H9 (cell line): ENCODE results near the gene PAXX. TPM values are rescaled to one million over a fixed set of nuclear protein-coding genes. Genes with fewer than 3 reads are reported as not detected.

Experiments used
- DNase-seq: peaks from one replicate; pipeline ENCODE4 v3.0.0-alpha.2; 2017
- H2AFZ ChIP-seq: one replicate; pipeline ENCODE4 v1.6.1; 2013; ENCODE audit warnings: mild to moderate bottlenecking, low read length, control low read depth, moderate library complexity
- H2AK5ac ChIP-seq: 2 replicates; pipeline ENCODE4 v1.6.1; 2013; ENCODE audit warnings: low read length, control low read depth, mixed read lengths; ENCODE audit not compliant: insufficient read length
- H2BK120ac ChIP-seq: one replicate; pipeline ENCODE4 v1.6.1; 2013; ENCODE audit warnings: low read depth, mild to moderate bottlenecking, low read length, control low read depth, inconsistent platforms; ENCODE audit not compliant: poor library complexity, severe bottlenecking
- H2BK12ac ChIP-seq: 2 replicates; pipeline ENCODE4 v1.6.1; 2013; ENCODE audit warnings: low read length, control low read depth, mixed read lengths, low read depth; ENCODE audit not compliant: insufficient read length
- H2BK15ac ChIP-seq: 2 replicates; pipeline ENCODE4 v1.6.1; 2013; ENCODE audit warnings: low read depth, low read length, control low read depth
- H2BK20ac ChIP-seq: one replicate; pipeline ENCODE4 v1.6.1; 2013; ENCODE audit warnings: low read depth, mild to moderate bottlenecking, low read length, control low read depth, inconsistent platforms; ENCODE audit not compliant: poor library complexity, severe bottlenecking
- H2BK5ac ChIP-seq: 2 replicates; pipeline ENCODE4 v1.6.1; 2013; ENCODE audit warnings: low read length, control low read depth, mixed read lengths; ENCODE audit not compliant: insufficient read length
- H3K14ac ChIP-seq: 2 replicates; pipeline ENCODE4 v1.6.1; 2013; ENCODE audit warnings: low read length, control low read depth; ENCODE audit not compliant: insufficient read depth
- H3K18ac ChIP-seq: 2 replicates; pipeline ENCODE4 v1.6.1; 2013; ENCODE audit warnings: low read depth, mild to moderate bottlenecking, mixed read lengths, low read length, control low read depth; ENCODE audit not compliant: insufficient read length
- H3K23ac ChIP-seq: 2 replicates; pipeline ENCODE4 v1.6.1; 2013; ENCODE audit warnings: low read length, control low read depth, mixed read lengths, low read depth; ENCODE audit not compliant: insufficient read length
- H3K23me2 ChIP-seq: 2 replicates; pipeline ENCODE4 v1.6.1; 2013; ENCODE audit warnings: low read depth, mild to moderate bottlenecking, mixed read lengths, low read length, control low read depth; ENCODE audit not compliant: insufficient read length, poor library complexity, severe bottlenecking
- H3K27ac ChIP-seq: 2 replicates; pipeline ENCODE4 v1.5.1; 2013; ENCODE audit warnings: low read length, control low read depth, mixed read lengths, low read depth; ENCODE audit not compliant: insufficient read length
- H3K27me3 ChIP-seq: 2 replicates; pipeline ENCODE4 v1.6.1; 2013; ENCODE audit warnings: low read length, control low read depth, inconsistent platforms; ENCODE audit not compliant: insufficient read depth
- H3K4ac ChIP-seq: 2 replicates; pipeline ENCODE4 v1.6.1; 2013; ENCODE audit warnings: low read depth, mild to moderate bottlenecking, control low read depth, inconsistent platforms, low read length, moderate library complexity
- H3K4me1 ChIP-seq: 2 replicates; pipeline ENCODE4 v1.6.1; 2013; ENCODE audit warnings: low read length, control low read depth, inconsistent platforms; ENCODE audit not compliant: insufficient read depth
- H3K4me2 ChIP-seq: 2 replicates; pipeline ENCODE4 v1.6.1; 2013; ENCODE audit warnings: low read length, control low read depth, mixed read lengths; ENCODE audit not compliant: insufficient read length, insufficient read depth
- H3K56ac ChIP-seq: 2 replicates; pipeline ENCODE4 v1.6.1; 2013; ENCODE audit warnings: low read depth, mild to moderate bottlenecking, mixed read lengths, low read length, control low read depth; ENCODE audit not compliant: insufficient read length
- H3K79me1 ChIP-seq: 2 replicates; pipeline ENCODE4 v1.6.1; 2013; ENCODE audit warnings: low read depth, mild to moderate bottlenecking, moderate library complexity, low read length, control low read depth, inconsistent platforms; ENCODE audit not compliant: insufficient read depth, poor library complexity, severe bottlenecking
- H3K79me2 ChIP-seq: 2 replicates; pipeline ENCODE4 v1.6.1; 2013; ENCODE audit warnings: low read length, control low read depth, inconsistent platforms; ENCODE audit not compliant: insufficient read depth
- H3K9ac ChIP-seq: 2 replicates; pipeline ENCODE4 v1.6.1; 2013; ENCODE audit warnings: low read length, control low read depth, mixed read lengths; ENCODE audit not compliant: insufficient read length; ENCODE audit errors: extremely low read depth
- H3K9me3 ChIP-seq: one replicate; pipeline ENCODE4 v1.6.1; 2013; ENCODE audit warnings: low read depth, low read length, inconsistent platforms; ENCODE audit not compliant: control insufficient read depth
- H3T11ph ChIP-seq: one replicate; pipeline ENCODE4 v1.6.1; 2013; ENCODE audit warnings: mild to moderate bottlenecking, low read length, control low read depth, inconsistent platforms
- H4K20me1 ChIP-seq: one replicate; pipeline ENCODE4 v1.6.1; 2013; ENCODE audit not compliant: control insufficient read depth, insufficient read length, insufficient read depth
- H4K5ac ChIP-seq: 2 replicates; pipeline ENCODE4 v1.6.1; 2013; ENCODE audit warnings: low read depth, mild to moderate bottlenecking, mixed read lengths, low read length, control low read depth; ENCODE audit not compliant: insufficient read length
- H4K8ac ChIP-seq: replicated peaks from 2 replicates; pipeline ENCODE4 v1.6.1; 2013; ENCODE audit warnings: low read length, control low read depth, mixed read lengths, low read depth; ENCODE audit not compliant: insufficient read length
- H4K91ac ChIP-seq: 2 replicates; pipeline ENCODE4 v1.6.1; 2013; ENCODE audit warnings: low read depth, mild to moderate bottlenecking, moderate library complexity, mixed read lengths, low read length, control low read depth; ENCODE audit not compliant: insufficient read length
- H3K27ac Mint-ChIP-seq, 3 experiments: 2 replicates in 2 of 3; 3 replicates in 1 of 3; pipeline ENCODE4 v1.8.0; 2020 to 2021; ENCODE audit warnings: mixed read lengths in 3 of 3, mild to moderate bottlenecking in 1 of 3, moderate library complexity in 1 of 3
- H3K27me3 Mint-ChIP-seq: 2 replicates; pipeline ENCODE4 v1.8.0; 2021; ENCODE audit warnings: low read depth, mild to moderate bottlenecking, moderate library complexity, mixed read lengths
- H3K36me3 Mint-ChIP-seq, 3 experiments: 2 replicates in 2 of 3; 3 replicates in 1 of 3; pipeline ENCODE4 v1.8.0; 2020 to 2021; ENCODE audit warnings: low read depth in 3 of 3, mixed read lengths in 3 of 3; ENCODE audit not compliant: insufficient read depth in 1 of 3
- H3K4me1 Mint-ChIP-seq, 2 experiments: 2 replicates each; pipeline ENCODE4 v1.8.0; 2020; ENCODE audit warnings: mixed read lengths in 2 of 2
- H3K4me3 Mint-ChIP-seq, 2 experiments: 2 replicates in 1 of 2; 3 replicates in 1 of 2; pipeline ENCODE4 v1.8.0; 2020 to 2021; ENCODE audit warnings: mild to moderate bottlenecking in 2 of 2, mixed read lengths in 2 of 2, moderate library complexity in 1 of 2
- H3K9me3 Mint-ChIP-seq, 2 experiments: 2 replicates in 1 of 2; 3 replicates in 1 of 2; pipeline ENCODE4 v1.8.0; 2020; ENCODE audit warnings: mild to moderate bottlenecking in 2 of 2, mixed read lengths in 2 of 2, moderate library complexity in 1 of 2
- WGBS: extraction: QIAGEN DNeasy Blood & Tissue Kit; methylation state at CpG from one replicate; pipeline ENCODE4 v1.1.7; 2013; ENCODE audit warnings: missing lambda C conversion rate, low lambda C conversion rate, mixed read lengths; ENCODE audit not compliant: insufficient read length; ENCODE audit errors: extremely low coverage; 5-methylcytosine and 5-hydroxymethylcytosine counted together
- total RNA-seq: library from RNA; stranded (reverse); gene quantifications from 2 replicates; pipeline ENCODE4 v1.2.1, GENCODE V29; 2021
- TF ChIP-seq, protein P1 (sequence below): fragments of 200-600 bp; sonication (generic); conservative IDR thresholded peaks from 3 replicates; pipeline ENCODE4 v1.8.0; 2021; ENCODE audit warnings: antibody characterized with exemption, mild to moderate bottlenecking

PAXX gene
- total RNA-seq, 1 experiment from 2014 or later, result 51.2 TPM

DNA sequence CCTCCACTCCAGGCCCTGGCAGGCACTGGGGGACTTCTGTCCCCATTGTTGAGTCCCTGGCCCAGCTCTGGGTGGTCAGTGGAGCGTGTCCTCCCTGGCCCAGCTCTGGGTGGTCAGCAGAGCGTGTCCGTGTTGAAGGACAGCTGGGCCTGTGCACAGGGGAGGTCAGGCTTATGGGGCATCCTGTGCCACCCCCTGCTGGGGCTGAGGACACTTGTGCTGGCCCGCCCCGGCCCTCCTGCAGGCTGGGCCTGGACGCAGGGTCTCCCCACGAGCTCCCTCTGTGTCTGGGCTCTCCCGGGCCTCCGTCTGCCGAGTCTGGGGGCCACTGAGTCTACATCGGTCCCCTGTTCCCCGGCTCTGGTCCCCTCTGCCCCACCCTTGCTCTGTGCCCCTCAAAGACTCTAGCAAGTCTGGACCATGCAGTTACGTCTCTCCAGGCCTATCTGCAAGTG lies 15.6 kb downstream of the PAXX start:
- no peak overlapping the region for H3K27ac Mint-ChIP-seq
- Histone ChIP-seq H4K5ac (no peak overlapping the region), H4K20me1 (peaks cover 2% of the 10 kb centered on the region), H3K23ac (no peak overlapping the region), H2BK120ac (no peak overlapping the region), H3K23me2 (no peaks in the 10 kb centered on the region), H4K8ac (no peak overlapping the region), H3K79me2 (no peaks in the 10 kb centered on the region), H3K14ac (no peak overlapping the region), H3K4me2 (no peak overlapping the region), H2BK5ac (no peak overlapping the region), H3K18ac (no peak overlapping the region), H2AFZ (no peak overlapping the region), H3K9me3 (no peaks in the 10 kb centered on the region), H2BK12ac (no peak overlapping the region), H3K9ac (no peak overlapping the region), H3K56ac (no peak overlapping the region), H4K91ac (no peak overlapping the region), H2AK5ac (no peak overlapping the region), H3K27me3 (no peaks in the 10 kb centered on the region), H3T11ph (no peak overlapping the region), H3K4ac (no peak overlapping the region), H2BK15ac (no peak overlapping the region), H3K27ac (no peak overlapping the region), H2BK20ac (no peak overlapping the region), H3K79me1 (no peaks in the 10 kb centered on the region), H3K4me1 (no peaks in the 10 kb centered on the region)
- H3K4me1 Mint-ChIP-seq, result no peaks in the 10 kb centered on the region
- peaks cover 8% of the 10 kb centered on the region for H3K27me3 Mint-ChIP-seq
- peaks cover 5 to 6% (median 5%) of the 10 kb centered on the region in 3 experiments; a peak in 5 of 7 replicates for H3K36me3 Mint-ChIP-seq
- no CpG with 5 or more reads among the region's 13 CpGs for WGBS
- no peak overlapping the region for H3K4me3 Mint-ChIP-seq
- DNase-seq, result no peak
- H3K9me3 Mint-ChIP-seq, result peaks cover 16 to 19% of the 10 kb centered on the region in 2 experiments
- TF ChIP-seq, protein P1, sequence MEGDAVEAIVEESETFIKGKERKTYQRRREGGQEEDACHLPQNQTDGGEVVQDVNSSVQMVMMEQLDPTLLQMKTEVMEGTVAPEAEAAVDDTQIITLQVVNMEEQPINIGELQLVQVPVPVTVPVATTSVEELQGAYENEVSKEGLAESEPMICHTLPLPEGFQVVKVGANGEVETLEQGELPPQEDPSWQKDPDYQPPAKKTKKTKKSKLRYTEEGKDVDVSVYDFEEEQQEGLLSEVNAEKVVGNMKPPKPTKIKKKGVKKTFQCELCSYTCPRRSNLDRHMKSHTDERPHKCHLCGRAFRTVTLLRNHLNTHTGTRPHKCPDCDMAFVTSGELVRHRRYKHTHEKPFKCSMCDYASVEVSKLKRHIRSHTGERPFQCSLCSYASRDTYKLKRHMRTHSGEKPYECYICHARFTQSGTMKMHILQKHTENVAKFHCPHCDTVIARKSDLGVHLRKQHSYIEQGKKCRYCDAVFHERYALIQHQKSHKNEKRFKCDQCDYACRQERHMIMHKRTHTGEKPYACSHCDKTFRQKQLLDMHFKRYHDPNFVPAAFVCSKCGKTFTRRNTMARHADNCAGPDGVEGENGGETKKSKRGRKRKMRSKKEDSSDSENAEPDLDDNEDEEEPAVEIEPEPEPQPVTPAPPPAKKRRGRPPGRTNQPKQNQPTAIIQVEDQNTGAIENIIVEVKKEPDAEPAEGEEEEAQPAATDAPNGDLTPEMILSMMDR, result no peak
